Mucosa of descending colon (tissue), 3 donors: ENCODE results near the gene CALHM2. TPM values are rescaled to one million over a fixed set of nuclear protein-coding genes. Genes with fewer than 3 reads are reported as not detected.

Experiments used
- ATAC-seq: fragments of 200-7000 bp; cut with Tn5 transposase; one replicate; pipeline ENCODE4 v1.9.1; 2020; ENCODE audit warnings: mild to moderate bottlenecking, moderate library complexity
- DNase-seq, 3 donors: peaks; one replicate each; pipeline ENCODE4 v3.0.0-alpha.2; 2020
- H3K36me3 ChIP-seq: fragments of 200-600 bp; one replicate; pipeline ENCODE4 v1.8.0; 2021; ENCODE audit warnings: low read depth, mild to moderate bottlenecking
- H3K4me1 ChIP-seq: fragments of 200-600 bp; one replicate; pipeline ENCODE4 v1.8.0; 2021; ENCODE audit warnings: low read depth, mild to moderate bottlenecking
- H3K4me3 ChIP-seq: fragments of 200-600 bp; one replicate; pipeline ENCODE4 v1.8.0; 2021; ENCODE audit warnings: mild to moderate bottlenecking
- H3K9me3 ChIP-seq: fragments of 200-600 bp; one replicate; pipeline ENCODE4 v1.8.0; 2021; ENCODE audit warnings: mild to moderate bottlenecking
- intact Hi-C, 2 donors: fragments of 100-400 bp; cut with DNase I in 1 of 2; cut with micrococcal nuclease in 1 of 2; formaldehyde crosslinking; loops; one replicate each; pipeline versions ENCODE4 v1.11.0 to v1.11.1; 2022; cut with DNase I, micrococcal nuclease
- total RNA-seq, 3 donors: library from RNA; stranded (reverse); fragmentation: NEBNext Ultra II Directional in 2 of 3; extraction: Animal tissue kit (Norgen Biotek cat#: 25700) in 2 of 3; gene quantifications; one replicate each; pipeline versions ENCODE4 v1.2.1 to v1.2.4, GENCODE V29; 2021 to 2023
- TF ChIP-seq, protein P1 (sequence below): fragments of 200-600 bp; IDR thresholded peaks from one replicate; pipeline ENCODE4 v1.8.0; 2022; ENCODE audit warnings: antibody characterized with exemption, mild to moderate bottlenecking
- donor health status: DM: no; HTN: no; CAD: no; lungs with moderate emphysema.
- donor health status: DM: no; HTN: no; CAD: no.
- donor health status: DM: no; HTN: yes; CAD: no.

Gene CALHM2
- total RNA-seq, 3 donors from 2014 or later: 5.8 to 16.8 (median 12.3) TPM

- ATAC-seq: no peak
- H3K4me3 ChIP-seq: no peak overlapping the region
These were observed 5.9 kb upstream of the CALHM2 start for GRCh38 chr10:103457896-103458583.

GRCh38 chr10:103457176-103457712 lies 5.1 kb upstream of the CALHM2 start:
- TF ChIP-seq, protein P1, sequence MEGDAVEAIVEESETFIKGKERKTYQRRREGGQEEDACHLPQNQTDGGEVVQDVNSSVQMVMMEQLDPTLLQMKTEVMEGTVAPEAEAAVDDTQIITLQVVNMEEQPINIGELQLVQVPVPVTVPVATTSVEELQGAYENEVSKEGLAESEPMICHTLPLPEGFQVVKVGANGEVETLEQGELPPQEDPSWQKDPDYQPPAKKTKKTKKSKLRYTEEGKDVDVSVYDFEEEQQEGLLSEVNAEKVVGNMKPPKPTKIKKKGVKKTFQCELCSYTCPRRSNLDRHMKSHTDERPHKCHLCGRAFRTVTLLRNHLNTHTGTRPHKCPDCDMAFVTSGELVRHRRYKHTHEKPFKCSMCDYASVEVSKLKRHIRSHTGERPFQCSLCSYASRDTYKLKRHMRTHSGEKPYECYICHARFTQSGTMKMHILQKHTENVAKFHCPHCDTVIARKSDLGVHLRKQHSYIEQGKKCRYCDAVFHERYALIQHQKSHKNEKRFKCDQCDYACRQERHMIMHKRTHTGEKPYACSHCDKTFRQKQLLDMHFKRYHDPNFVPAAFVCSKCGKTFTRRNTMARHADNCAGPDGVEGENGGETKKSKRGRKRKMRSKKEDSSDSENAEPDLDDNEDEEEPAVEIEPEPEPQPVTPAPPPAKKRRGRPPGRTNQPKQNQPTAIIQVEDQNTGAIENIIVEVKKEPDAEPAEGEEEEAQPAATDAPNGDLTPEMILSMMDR: no peak
- intact Hi-C loops: no loop called here
- ATAC-seq: no peak
- H3K36me3 ChIP-seq: no peaks in the 10 kb centered on the region
- H3K4me3 ChIP-seq: no peak overlapping the region
- no peak for DNase-seq
- H3K9me3 ChIP-seq: no peaks in the 10 kb centered on the region
- H3K4me1 ChIP-seq: peaks cover 7% of the 10 kb centered on the region

More at GRCh38 chr10:103457896-103458583, 5.9 kb upstream of the CALHM2 start:
- Histone ChIP-seq H3K9me3 (no peaks in the 10 kb centered on the region), H3K4me1 (no peaks in the 10 kb centered on the region), H3K36me3 (no peaks in the 10 kb centered on the region)
- no peak for DNase-seq
- TF ChIP-seq, protein P1: no peak
- intact Hi-C loops: no loop called here

DNA sequence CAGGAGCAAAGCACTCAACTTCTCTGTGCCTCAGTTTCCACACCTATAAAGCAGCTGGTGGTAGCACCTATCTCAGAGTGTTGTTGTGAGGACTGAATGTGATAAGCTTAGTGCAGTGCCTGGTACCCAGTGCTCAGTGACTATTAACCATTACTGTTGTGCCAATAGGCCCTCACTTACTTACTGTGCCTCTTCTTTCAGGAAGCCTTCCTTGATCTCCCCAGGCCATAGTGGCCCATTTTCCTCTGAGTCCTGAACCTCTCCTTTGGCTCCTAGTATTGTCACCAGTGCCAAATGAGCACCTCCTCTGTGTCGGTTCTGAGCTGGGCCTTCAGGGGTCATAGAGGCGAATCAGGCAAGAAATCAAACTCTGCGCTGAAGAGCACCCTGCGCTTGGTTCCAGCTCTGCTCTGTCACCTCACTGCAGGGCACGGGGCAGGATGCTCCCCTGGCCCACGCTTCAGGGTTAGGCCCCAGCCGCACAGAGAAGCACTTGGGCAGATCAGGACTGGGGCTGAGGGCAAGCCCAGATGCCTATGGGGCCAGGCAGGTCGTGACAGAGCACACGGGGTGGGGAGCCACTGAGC lies 4.0 kb upstream of the CALHM2 start:
- no peak overlapping the region for H3K4me3 ChIP-seq
- ATAC-seq (no peak), DNase-seq (no peak)
- intact Hi-C loops: no loop called here
- no peaks in the 10 kb centered on the region for H3K36me3 ChIP-seq
- no peaks in the 10 kb centered on the region for H3K9me3 ChIP-seq
- H3K4me1 ChIP-seq: peaks cover 12% of the 10 kb centered on the region
- TF ChIP-seq, protein P1: no peak

- peaks cover 16% of the 10 kb centered on the region for H3K4me1 ChIP-seq
- H3K4me3 ChIP-seq: no peak overlapping the region
- no peak for DNase-seq
- TF ChIP-seq, protein P1: no peak
- no peak for ATAC-seq
- no peaks in the 10 kb centered on the region for H3K9me3 ChIP-seq
- intact Hi-C loops: no loop called here
- H3K36me3 ChIP-seq: no peaks in the 10 kb centered on the region
These were observed 3.1 kb upstream of the CALHM2 start for GRCh38 chr10:103455235-103455634.

DNA sequence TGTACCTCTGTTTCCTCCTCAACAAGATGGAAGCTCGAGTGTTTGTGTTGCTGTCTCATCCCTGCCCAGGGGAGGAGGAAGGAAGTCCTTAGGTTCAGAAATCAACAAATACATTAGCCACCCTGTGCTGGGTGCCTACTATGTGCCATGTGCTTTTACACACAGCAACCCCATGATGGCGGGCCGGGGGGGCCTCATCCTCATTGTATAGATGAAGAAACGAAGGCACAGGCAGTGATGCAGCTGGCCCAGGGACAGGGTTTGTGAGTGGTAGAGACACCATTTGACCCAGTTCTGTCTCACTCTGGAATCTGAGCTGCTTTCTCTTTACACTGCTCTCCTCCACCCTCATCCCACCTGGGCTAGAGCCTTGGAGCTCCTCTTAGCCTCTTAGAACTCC lies 1.9 kb upstream of the CALHM2 start:
- no peaks in the 10 kb centered on the region for H3K9me3 ChIP-seq
- no peaks in the 10 kb centered on the region for H3K36me3 ChIP-seq
- no peak overlapping the region for H3K4me3 ChIP-seq
- TF ChIP-seq, protein P1: no peak
- intact Hi-C loops: no loop called here
- peaks cover 17% of the 10 kb centered on the region for H3K4me1 ChIP-seq
- no peak for ATAC-seq
- no peak for DNase-seq
